HepG2 (cell line): ENCODE results near the gene PTPRD. TPM values are rescaled to one million over a fixed set of nuclear protein-coding genes. Genes with fewer than 3 reads are reported as not detected.

ENCODE experiments used
- ATAC-seq: fragments of 200-7000 bp; cut with Tn5 transposase; 3 replicates; pipeline ENCODE4 v1.9.1; 2020; ENCODE audit warnings: mild to moderate bottlenecking, moderate library complexity
- BruUV-seq: library from RNA; stranded (reverse); fragments of 400-500 nt; replicated peaks from 2 replicates; lab custom pipeline; 2021; lab: Mats Ljungman, UMichigan
- CTCF ChIA-PET: fragments of 300-600 bp; formaldehyde crosslinking; extraction: SDS; loops from one replicate; lab custom pipeline; 2021; ENCODE audit warnings: low total read pairs, inconsistent platforms, low intra/inter-chr PET ratio; lab: Yijun Ruan, JAX
- POLR2A ChIA-PET: fragments of 350-600 bp; sonication (Branson Sonifier 250); formaldehyde crosslinking; loops from one replicate; lab custom pipeline; 2020; ENCODE audit warnings: antibody characterized with exemption, inconsistent platforms; lab: Yijun Ruan, JAX
- DNase-seq: peaks from one replicate; pipeline ENCODE4 v3.0.0-alpha.2; 2015; ENCODE audit warnings: low spot score
- FAIRE-seq: peaks from 3 replicates; lab custom pipeline; 2011; peaks lifted over from hg19 to GRCh38; lab: Jason Lieb, UNC
- H2AFZ ChIP-seq: one replicate; pipeline ENCODE4 v1.6.1; 2011; ENCODE audit warnings: low read length, inconsistent platforms
- H3K27ac ChIP-seq: fragments of 300-600 bp; 3 replicates; pipeline ENCODE4 v1.8.0; 2011; ENCODE audit warnings: mixed run types, mild to moderate bottlenecking, mixed read lengths, low read length, inconsistent platforms; ENCODE audit not compliant: insufficient read depth; ENCODE audit errors: extremely low read length
- H3K27me3 ChIP-seq, 2 experiments: fragments of 200-600 bp in 1 of 2; 2 replicates in 1 of 2; 3 replicates in 1 of 2; pipeline versions ENCODE4 v1.6.0 to v1.8.0; 2011; ENCODE audit warnings: low read length in 2 of 2, mild to moderate bottlenecking in 2 of 2, moderate library complexity in 2 of 2, inconsistent platforms in 1 of 2; ENCODE audit not compliant: insufficient read depth in 2 of 2, control insufficient read depth in 1 of 2
- H3K36me3 ChIP-seq, 2 experiments: fragments of 200-600 bp in 1 of 2; replicated peaks in 1 of 2; 2 replicates in 1 of 2; 3 replicates in 1 of 2; pipeline versions ENCODE4 v1.5.1 to v1.8.0; 2011; ENCODE audit warnings: low read length in 2 of 2, inconsistent platforms in 1 of 2; ENCODE audit not compliant: insufficient read depth in 2 of 2, control insufficient read depth in 1 of 2
- H3K4me1 ChIP-seq: 2 replicates; pipeline ENCODE4 v1.5.1; 2012; ENCODE audit warnings: low read length, inconsistent platforms; ENCODE audit not compliant: insufficient read depth
- H3K4me2 ChIP-seq: 2 replicates; pipeline ENCODE4 v1.6.0; 2011; ENCODE audit warnings: low read depth, low read length, inconsistent platforms
- H3K4me3 ChIP-seq, 3 experiments: fragments of 200-600 bp in 1 of 3; sonication (generic), shearing (Covaris generic) in 1 of 3; replicated peaks in 1 of 3; 2 replicates each; pipeline ENCODE4 v1.5.1; 2011 to 2016; ENCODE audit warnings: low read length in 3 of 3, inconsistent platforms in 2 of 3, low read depth in 2 of 3, mild to moderate bottlenecking in 2 of 3, control low read depth in 1 of 3, mixed read lengths in 1 of 3; ENCODE audit not compliant: insufficient read depth in 1 of 3
- H3K79me2 ChIP-seq: one replicate; pipeline ENCODE4 v1.6.1; 2011; ENCODE audit warnings: low read length, inconsistent platforms; ENCODE audit not compliant: insufficient read depth
- H3K9ac ChIP-seq: 2 replicates; pipeline ENCODE4 v1.6.0; 2011; ENCODE audit warnings: mild to moderate bottlenecking, low read depth, low read length, inconsistent platforms; ENCODE audit not compliant: insufficient read depth
- H3K9me3 ChIP-seq: 2 replicates; pipeline ENCODE4 v1.5.1; 2012; ENCODE audit warnings: mild to moderate bottlenecking, low read length
- H4K20me1 ChIP-seq: 2 replicates; pipeline ENCODE4 v1.6.0; 2011; ENCODE audit warnings: inconsistent platforms, mild to moderate bottlenecking, low read length, moderate library complexity; ENCODE audit not compliant: insufficient read depth
- ATM ChIP-seq: fragments of 450-650 bp; IDR thresholded peaks from 2 replicates; pipeline ENCODE4 v1.7.1; 2017; ENCODE audit warnings: mild to moderate bottlenecking, borderline replicate concordance
- CREB1 ChIP-seq, 2 experiments: fragments of 450-650 bp in 1 of 2; IDR thresholded peaks; 2 replicates each; pipeline ENCODE4 v1.6.1; 2016 to 2017; ENCODE audit warnings: control low read depth in 1 of 2, mild to moderate bottlenecking in 1 of 2, missing compliant biosample characterization in 1 of 2, missing genetic modification characterization in 1 of 2
- ELF3 ChIP-seq: IDR thresholded peaks from 2 replicates; pipeline ENCODE4 v1.6.1; 2016; ENCODE audit warnings: missing genetic modification reagents, missing compliant biosample characterization
- FOXJ3 ChIP-seq: sonication (generic); formaldehyde crosslinking; IDR thresholded peaks from 2 replicates; pipeline ENCODE4 v1.4.0; 2020; ENCODE audit warnings: missing genetic modification reagents, mild to moderate bottlenecking, borderline replicate concordance
- IKZF1 ChIP-seq: fragments of 450-650 bp; IDR thresholded peaks from 2 replicates; pipeline ENCODE4 v1.7.1; 2016
- MED1 ChIP-seq: sonication (generic); formaldehyde crosslinking; IDR thresholded peaks from 2 replicates; pipeline ENCODE4 v1.4.0; 2020; ENCODE audit warnings: missing genetic modification reagents
- PAX8 ChIP-seq: sonication (generic); formaldehyde crosslinking; IDR thresholded peaks from 2 replicates; pipeline ENCODE4 v1.8.0; 2022; ENCODE audit warnings: mild to moderate bottlenecking, missing genetic modification reagents, borderline replicate concordance
- RBFOX2 ChIP-seq: fragments of 200-400 bp; formaldehyde crosslinking; IDR thresholded peaks from 2 replicates; pipeline ENCODE4 v1.6.1; 2017; ENCODE audit warnings: low read depth, mild to moderate bottlenecking, low read length
- SP5 ChIP-seq: IDR thresholded peaks from 2 replicates; pipeline ENCODE4 v1.6.1; 2016; ENCODE audit warnings: low read depth, borderline replicate concordance
- SRSF1 ChIP-seq: fragments of 200-400 bp; formaldehyde crosslinking; optimal IDR thresholded peaks from 2 replicates; pipeline ENCODE3; 2017; ENCODE audit warnings: mild to moderate bottlenecking, low read depth, low read length, moderate library complexity
- THAP9 ChIP-seq: sonication (generic); formaldehyde crosslinking; IDR thresholded peaks from 2 replicates; pipeline ENCODE4; 2020; ENCODE audit warnings: missing genetic modification reagents, mild to moderate bottlenecking, borderline replicate concordance
- ZBTB10 ChIP-seq: sonication (generic); formaldehyde crosslinking; IDR thresholded peaks from 2 replicates; pipeline ENCODE4 v1.4.0; 2020; ENCODE audit warnings: missing genetic modification reagents, borderline replicate concordance
- ZNF225 ChIP-seq: sonication (generic); formaldehyde crosslinking; IDR thresholded peaks from 2 replicates; pipeline ENCODE4 v1.4.0; 2020; ENCODE audit warnings: mild to moderate bottlenecking, missing genetic modification reagents
- ZNF296 ChIP-seq: sonication (generic); formaldehyde crosslinking; conservative IDR thresholded peaks from 2 replicates; pipeline ENCODE4 v1.5.0; 2020; ENCODE audit warnings: mild to moderate bottlenecking, missing genetic modification reagents
- ZNF430 ChIP-seq: sonication (generic); formaldehyde crosslinking; IDR thresholded peaks from 2 replicates; pipeline ENCODE4 v1.9.0; 2021; ENCODE audit warnings: mild to moderate bottlenecking, missing genetic modification reagents
- ZNF580 ChIP-seq: IDR thresholded peaks from 2 replicates; pipeline ENCODE4 v1.6.1; 2016; ENCODE audit warnings: low read depth, borderline replicate concordance
- ZNF782 ChIP-seq: sonication (generic); formaldehyde crosslinking; IDR thresholded peaks from 2 replicates; pipeline ENCODE4 v1.4.0; 2020; ENCODE audit warnings: missing genetic modification reagents, mild to moderate bottlenecking, borderline replicate concordance
- ZNF800 ChIP-seq: sonication (generic); formaldehyde crosslinking; IDR thresholded peaks from 2 replicates; pipeline ENCODE4 v1.4.0; 2020; ENCODE audit warnings: missing genetic modification reagents
- WGBS: methylation state at CpG from one replicate; pipeline ENCODE4 v1.1.6; 2017; ENCODE audit warnings: low lambda C conversion rate; 5-methylcytosine and 5-hydroxymethylcytosine counted together
- in situ Hi-C: cut with HindIII; loops from 2 replicates; pipeline ENCODE4 v1.10.0; 2017; ENCODE audit warnings: low pct_unique_long_range_greater_than_20kb; ENCODE audit not compliant: extremely low pct_ligation_motif_present
- intact Hi-C: fragments of 100-400 bp; cut with micrococcal nuclease; formaldehyde crosslinking; loops from one replicate; pipeline ENCODE4 v1.10.0; 2022; ENCODE audit not compliant: unreplicated experiment
- polyA plus RNA-seq, 8 experiments: library from polyadenylated mRNA; depleted of rRNA in 3 of 8; stranded (reverse) in 7 of 8; unstranded in 1 of 8; fragments of >200 nt; fragmentation: Illumina TruSeq in 4 of 8; extraction: Trizol in 4 of 8; gene quantifications; 2 replicates each; pipeline versions ENCODE4 v1.2.1 to v1.2.3, GENCODE V29; 2011 to 2016; ENCODE audit warnings: low read depth in 4 of 8, missing spikeins in 1 of 8, mixed read lengths in 1 of 8; ENCODE audit not compliant: insufficient read depth in 1 of 8
- total RNA-seq, 5 experiments: library from RNA; depleted of rRNA; stranded (reverse); fragments of >200 nt; fragmentation: Illumina TruSeq; extraction: Trizol; gene quantifications; 2 replicates each; pipeline ENCODE4 v1.2.3, GENCODE V29; 2016; ENCODE audit warnings: low read depth in 1 of 5

The PTPRD gene
- total and polyA plus RNA-seq, 2 of the 13 experiments (the other 11 are each of a cell fraction or from before 2014, with no cell fraction given), result 0.05 TPM; not detected in 1

- TF ChIP-seq ZNF225 (CRISPR knock-in tag) (no peak), ELF3 (CRISPR knock-in tag) (no peak), PAX8 (CRISPR knock-in tag) (no peak), CREB1 (IDR thresholded peaks at IDR 0.05) (no peak), CREB1 (CRISPR knock-in tag; IDR thresholded peaks at IDR 0.05) (no peak), ZNF800 (no peak), ZNF782 (no peak), ZNF296 (CRISPR knock-in tag) (no peak)
These were observed 1903.1 kb downstream of the PTPRD start (continued) for GRCh38 chr9:8709731-8710130.

- DNase-seq (no peak), FAIRE-seq (no peak), ATAC-seq (no peak)
- POLR2A ChIA-PET, result no interaction called here
- Histone ChIP-seq H3K9me3 (no peaks in the 10 kb centered on the region), H3K4me3 (no peak overlapping the region), H4K20me1 (no peaks in the 10 kb centered on the region), H3K4me1 (no peaks in the 10 kb centered on the region), H3K36me3 (no peaks in the 10 kb centered on the region), H3K79me2 (no peaks in the 10 kb centered on the region), H2AFZ (no peak overlapping the region), H3K27ac (no peak overlapping the region), H3K9ac (no peak overlapping the region), H3K27me3 (no peaks in the 10 kb centered on the region), H3K4me2 (no peak overlapping the region)
- in situ Hi-C loops, result no loop called here
- CTCF ChIA-PET, result no interaction called here
- 0% methylated on average over 1 of the region's 1 CpG for WGBS
- no TSS peak for BruUV-seq
- intact Hi-C loops, result no loop called here
- no peak for TF ChIP-seq THAP9
- TF ChIP-seq ATM, result no peak
- no peak for TF ChIP-seq ZNF580 (CRISPR knock-in tag)
- TF ChIP-seq SP5, result no peak
- TF ChIP-seq FOXJ3 (CRISPR knock-in tag), result no peak
- no peak for TF ChIP-seq RBFOX2
- TF ChIP-seq MED1, result no peak
- no peak for TF ChIP-seq ZBTB10 (CRISPR knock-in tag)
- TF ChIP-seq IKZF1, result no peak
- no peak for TF ChIP-seq ZNF430 (CRISPR knock-in tag)
- TF ChIP-seq SRSF1, result no peak
These were observed 1904.1 kb downstream of the PTPRD start for GRCh38 chr9:8708728-8709127.
